Liver (tissue), 3 donors: ENCODE measurements around the gene LIMCH1.

Experiments
- ATF3 ChIP-seq: IDR thresholded peaks from 2 replicates; pipeline ENCODE4 v1.6.1; 2016; ENCODE audit warnings: antibody characterized with exemption
- CTCF ChIP-seq: fragments of 150-350 bp; IDR thresholded peaks from 2 replicates; pipeline ENCODE4 v1.5.1; 2017; ENCODE audit warnings: improper control_type of control experiment, low read depth, low read length; ENCODE audit not compliant: missing input control
- EGR1 ChIP-seq, 2 donors: IDR thresholded peaks; 2 replicates each; pipeline ENCODE4 v1.6.1; 2016 to 2018; ENCODE audit warnings: antibody characterized with exemption in 2 of 2, low read depth in 2 of 2
- GABPA ChIP-seq, 2 donors: IDR thresholded peaks in 1 of 2; conservative IDR thresholded peaks in 1 of 2; 2 replicates each; pipeline ENCODE4 v1.6.1; 2016; ENCODE audit warnings: antibody characterized with exemption in 2 of 2, mild to moderate bottlenecking in 1 of 2, moderate library complexity in 1 of 2
- JUND ChIP-seq, 2 donors: IDR thresholded peaks; 2 replicates each; pipeline ENCODE4 v1.6.1; 2016; ENCODE audit warnings: antibody characterized with exemption in 2 of 2
- NR2F2 ChIP-seq: IDR thresholded peaks from 2 replicates; pipeline ENCODE4 v1.6.1; 2016; ENCODE audit warnings: antibody characterized with exemption
- RAD21 ChIP-seq, 2 donors: IDR thresholded peaks; 2 replicates each; pipeline ENCODE4 v1.6.1; 2016; ENCODE audit warnings: antibody characterized with exemption in 2 of 2, mild to moderate bottlenecking in 2 of 2
- REST ChIP-seq: IDR thresholded peaks from 2 replicates; pipeline ENCODE4 v1.6.1; 2016; ENCODE audit warnings: antibody characterized with exemption, mild to moderate bottlenecking
- RXRA ChIP-seq, 2 donors: IDR thresholded peaks; 2 replicates each; pipeline ENCODE4 v1.6.1; 2017 to 2018; ENCODE audit warnings: antibody characterized with exemption in 2 of 2, mild to moderate bottlenecking in 1 of 2
- SP1 ChIP-seq: IDR thresholded peaks from 2 replicates; pipeline ENCODE4 v1.6.1; 2018; ENCODE audit warnings: antibody characterized with exemption, mild to moderate bottlenecking
- TAF1 ChIP-seq: conservative IDR thresholded peaks from 2 replicates; pipeline ENCODE4 v1.6.1; 2016; ENCODE audit warnings: antibody characterized with exemption, mild to moderate bottlenecking
- YY1 ChIP-seq: IDR thresholded peaks from 2 replicates; pipeline ENCODE4 v1.6.1; 2016; ENCODE audit warnings: antibody characterized with exemption, mild to moderate bottlenecking
- donor health status: healthy.
- donor health status: healthy.

- TF ChIP-seq ATF3 (no peak), CTCF (no peak), REST (no peak), YY1 (no peak), GABPA (IDR thresholded peaks at IDR 0.05 in 1 of 2, conservative IDR thresholded peaks at IDR 0.05 in 1 of 2) (no peak), TAF1 (no peak), NR2F2 (no peak), RAD21 (IDR thresholded peaks at IDR 0.05) (no peak), SP1 (no peak), RXRA (IDR thresholded peaks at IDR 0.05) (no peak), JUND (IDR thresholded peaks at IDR 0.05) (no peak), EGR1 (IDR thresholded peaks at IDR 0.05; ENCODE audit: low read depth in 2 of 2) (no peak)
These were observed 210.2 kb downstream of the LIMCH1 start for GRCh38 chr4:41748074-41748570.
